ENCODE data around the gene FAM118B.

- TF ChIP-seq POLR2A (IDR thresholded peaks at IDR 0.05; ENCODE audit: low read length): no peak
- TF ChIP-seq GATA1 (IDR thresholded peaks at IDR 0.05; ENCODE audit: low read depth, low read length): no peak
Observed at GRCh38 chr11:126225295-126225665, 13.7 kb downstream of the FAM118B start.
